Sigmoid colon (tissue), 4 donors: Measurements from ENCODE around the gene RMDN2.

Experiments used
- EP300 ChIP-seq, 4 donors: sonication (generic); formaldehyde crosslinking; IDR thresholded peaks; one replicate each; pipeline ENCODE4 v1.6.1; 2017; ENCODE audit warnings: antibody characterized with exemption in 4 of 4
- POLR2A ChIP-seq, 2 donors: fragments of 450-650 bp; IDR thresholded peaks; one replicate each; pipeline ENCODE4 v1.6.1; 2016; ENCODE audit warnings: antibody characterized with exemption in 2 of 2, mild to moderate bottlenecking in 2 of 2, moderate library complexity in 2 of 2
- TF ChIP-seq, protein P1 (sequence below), 4 experiments: fragments of 450-650 bp in 3 of 4; fragments of 200-600 bp in 1 of 4; IDR thresholded peaks; one replicate each; pipeline ENCODE4 v1.5.1; 2016 to 2019; ENCODE audit warnings: antibody characterized with exemption in 4 of 4, mild to moderate bottlenecking in 3 of 4, moderate library complexity in 2 of 4

DNA sequence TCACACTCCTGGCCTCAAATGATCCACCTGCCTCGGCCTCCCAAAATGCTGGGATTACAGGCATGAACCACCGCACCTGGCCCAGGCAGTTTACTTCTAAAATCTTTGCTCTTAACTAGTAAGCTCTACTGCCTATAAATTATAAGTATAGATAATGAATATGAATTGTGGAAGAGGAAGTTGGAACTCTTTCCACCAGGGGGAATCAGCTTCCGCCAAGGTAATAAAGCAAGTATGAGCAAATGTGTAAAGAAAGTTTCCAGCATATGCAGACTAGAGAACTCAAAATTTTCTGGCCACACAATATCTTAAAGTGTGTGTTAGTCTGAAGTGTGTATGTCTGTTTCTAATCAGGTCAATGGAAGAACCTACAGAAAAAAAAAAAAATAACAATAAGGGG lies 68.1 kb downstream of the RMDN2 start:
- TF ChIP-seq, protein P1, sequence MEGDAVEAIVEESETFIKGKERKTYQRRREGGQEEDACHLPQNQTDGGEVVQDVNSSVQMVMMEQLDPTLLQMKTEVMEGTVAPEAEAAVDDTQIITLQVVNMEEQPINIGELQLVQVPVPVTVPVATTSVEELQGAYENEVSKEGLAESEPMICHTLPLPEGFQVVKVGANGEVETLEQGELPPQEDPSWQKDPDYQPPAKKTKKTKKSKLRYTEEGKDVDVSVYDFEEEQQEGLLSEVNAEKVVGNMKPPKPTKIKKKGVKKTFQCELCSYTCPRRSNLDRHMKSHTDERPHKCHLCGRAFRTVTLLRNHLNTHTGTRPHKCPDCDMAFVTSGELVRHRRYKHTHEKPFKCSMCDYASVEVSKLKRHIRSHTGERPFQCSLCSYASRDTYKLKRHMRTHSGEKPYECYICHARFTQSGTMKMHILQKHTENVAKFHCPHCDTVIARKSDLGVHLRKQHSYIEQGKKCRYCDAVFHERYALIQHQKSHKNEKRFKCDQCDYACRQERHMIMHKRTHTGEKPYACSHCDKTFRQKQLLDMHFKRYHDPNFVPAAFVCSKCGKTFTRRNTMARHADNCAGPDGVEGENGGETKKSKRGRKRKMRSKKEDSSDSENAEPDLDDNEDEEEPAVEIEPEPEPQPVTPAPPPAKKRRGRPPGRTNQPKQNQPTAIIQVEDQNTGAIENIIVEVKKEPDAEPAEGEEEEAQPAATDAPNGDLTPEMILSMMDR (IDR thresholded peaks at IDR 0.05) = no peak
- no peak for TF ChIP-seq POLR2A (IDR thresholded peaks at IDR 0.05)
- TF ChIP-seq EP300 (IDR thresholded peaks at IDR 0.05) = no peak
